Osteocyte (in vitro differentiated cells): ENCODE data around the gene KRTAP24-1. TPM values are rescaled to one million over a fixed set of nuclear protein-coding genes. Genes with fewer than 3 reads are reported as not detected.

ENCODE experiments used
- DNase-seq: peaks from one replicate; pipeline ENCODE4 v3.0.0; 2021; ENCODE audit warnings: mixed read lengths; ENCODE audit not compliant: unreplicated experiment; ENCODE audit errors: extremely low spot score
- H3K27ac Mint-ChIP-seq: one replicate; pipeline ENCODE4 v1.8.0; 2021; ENCODE audit warnings: mild to moderate bottlenecking, mixed read lengths; ENCODE audit not compliant: unreplicated experiment
- H3K27me3 Mint-ChIP-seq: one replicate; pipeline ENCODE4 v1.8.0; 2021; ENCODE audit warnings: mixed read lengths; ENCODE audit not compliant: unreplicated experiment
- H3K36me3 Mint-ChIP-seq: one replicate; pipeline ENCODE4 v1.8.0; 2021; ENCODE audit warnings: mixed read lengths; ENCODE audit not compliant: unreplicated experiment
- H3K4me1 Mint-ChIP-seq: one replicate; pipeline ENCODE4 v1.8.0; 2021; ENCODE audit warnings: mixed read lengths; ENCODE audit not compliant: unreplicated experiment
- H3K4me3 Mint-ChIP-seq: one replicate; pipeline ENCODE4 v1.8.0; 2021; ENCODE audit warnings: mild to moderate bottlenecking, moderate library complexity, mixed read lengths; ENCODE audit not compliant: unreplicated experiment
- H3K9me3 Mint-ChIP-seq: one replicate; pipeline ENCODE4 v1.8.0; 2021; ENCODE audit warnings: mixed read lengths; ENCODE audit not compliant: unreplicated experiment
- total RNA-seq: library from RNA; stranded (reverse); gene quantifications from 2 replicates; pipeline ENCODE4 v1.2.1, GENCODE V29; 2021
- TF ChIP-seq, protein P1 (sequence below): fragments of 200-600 bp; sonication (generic); IDR thresholded peaks from 2 replicates; pipeline ENCODE4 v1.5.0; 2021; ENCODE audit warnings: antibody characterized with exemption, mild to moderate bottlenecking, moderate library complexity

Gene KRTAP24-1
- total RNA-seq, 1 donor from 2014 or later, result not detected

- Mint-ChIP-seq H3K27me3 (peaks cover 17% of the 10 kb centered on the region), H3K9me3 (no peaks in the 10 kb centered on the region), H3K27ac (no peak overlapping the region), H3K36me3 (no peaks in the 10 kb centered on the region), H3K4me3 (no peak overlapping the region), H3K4me1 (peaks cover 1% of the 10 kb centered on the region)
- TF ChIP-seq, protein P1, sequence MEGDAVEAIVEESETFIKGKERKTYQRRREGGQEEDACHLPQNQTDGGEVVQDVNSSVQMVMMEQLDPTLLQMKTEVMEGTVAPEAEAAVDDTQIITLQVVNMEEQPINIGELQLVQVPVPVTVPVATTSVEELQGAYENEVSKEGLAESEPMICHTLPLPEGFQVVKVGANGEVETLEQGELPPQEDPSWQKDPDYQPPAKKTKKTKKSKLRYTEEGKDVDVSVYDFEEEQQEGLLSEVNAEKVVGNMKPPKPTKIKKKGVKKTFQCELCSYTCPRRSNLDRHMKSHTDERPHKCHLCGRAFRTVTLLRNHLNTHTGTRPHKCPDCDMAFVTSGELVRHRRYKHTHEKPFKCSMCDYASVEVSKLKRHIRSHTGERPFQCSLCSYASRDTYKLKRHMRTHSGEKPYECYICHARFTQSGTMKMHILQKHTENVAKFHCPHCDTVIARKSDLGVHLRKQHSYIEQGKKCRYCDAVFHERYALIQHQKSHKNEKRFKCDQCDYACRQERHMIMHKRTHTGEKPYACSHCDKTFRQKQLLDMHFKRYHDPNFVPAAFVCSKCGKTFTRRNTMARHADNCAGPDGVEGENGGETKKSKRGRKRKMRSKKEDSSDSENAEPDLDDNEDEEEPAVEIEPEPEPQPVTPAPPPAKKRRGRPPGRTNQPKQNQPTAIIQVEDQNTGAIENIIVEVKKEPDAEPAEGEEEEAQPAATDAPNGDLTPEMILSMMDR, result no peak
- no peak for DNase-seq
Observed at GRCh38 chr21:30240661-30241060, 42.1 kb downstream of the KRTAP24-1 start.

DNA sequence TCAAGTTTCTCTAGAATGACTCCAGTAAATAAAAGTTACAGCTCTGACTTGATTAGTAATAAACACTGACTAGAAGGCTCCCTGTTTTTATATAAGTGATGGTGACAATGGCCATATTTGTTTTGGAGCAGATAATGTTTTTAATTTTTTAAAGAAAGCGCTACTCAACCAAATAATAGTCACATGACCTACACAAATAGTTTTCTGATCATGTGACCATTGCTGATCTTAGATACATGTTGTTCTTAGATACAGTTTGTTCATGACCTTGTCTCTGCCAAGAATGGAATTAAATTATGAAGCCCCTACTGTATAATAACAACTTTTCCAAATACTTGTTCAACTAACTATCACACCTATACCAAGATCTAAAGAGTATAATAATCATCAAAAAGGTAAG is 44.6 kb downstream of the KRTAP24-1 start:
- Mint-ChIP-seq H3K27me3 (peaks cover 2% of the 10 kb centered on the region), H3K36me3 (no peaks in the 10 kb centered on the region), H3K27ac (no peak overlapping the region), H3K4me3 (no peak overlapping the region), H3K9me3 (no peaks in the 10 kb centered on the region), H3K4me1 (peaks cover 17% of the 10 kb centered on the region)
- TF ChIP-seq, protein P1, result no peak
- DNase-seq, result no peak

DNA sequence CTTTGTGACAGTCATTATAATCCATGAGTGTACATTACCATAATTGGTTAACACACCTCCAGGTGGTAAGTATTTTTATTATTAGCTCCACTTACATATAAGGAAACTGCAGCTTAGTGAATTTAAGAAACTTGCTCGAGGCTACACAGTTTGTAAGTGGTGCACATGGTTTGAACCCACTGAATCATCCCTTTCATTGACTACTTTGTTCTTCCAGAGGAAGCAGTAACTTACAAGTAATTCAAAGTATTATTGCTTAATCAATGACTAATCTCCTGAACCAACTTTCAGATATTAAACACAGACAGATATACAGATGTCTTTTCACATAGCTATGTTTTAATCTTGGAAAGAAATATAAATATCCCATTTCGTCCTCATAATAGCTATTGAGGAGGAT is 48.1 kb downstream of the KRTAP24-1 start:
- TF ChIP-seq, protein P1, result no peak
- Mint-ChIP-seq H3K27me3 (no peaks in the 10 kb centered on the region), H3K9me3 (peaks cover 12% of the 10 kb centered on the region), H3K36me3 (no peaks in the 10 kb centered on the region), H3K4me3 (no peak overlapping the region), H3K4me1 (peaks cover 36% of the 10 kb centered on the region), H3K27ac (no peak overlapping the region)
- DNase-seq, result no peak

GRCh38 chr21:30234050-30234449 is 48.7 kb downstream of the KRTAP24-1 start:
- H3K4me1 Mint-ChIP-seq, result peaks cover 36% of the 10 kb centered on the region

GRCh38 chr21:30233228-30234020 is 49.3 kb downstream of the KRTAP24-1 start:
- no peak overlapping the region for H3K4me3 Mint-ChIP-seq
- H3K27me3 Mint-ChIP-seq, result no peaks in the 10 kb centered on the region
- peaks cover 37% of the 10 kb centered on the region for H3K4me1 Mint-ChIP-seq
- peaks cover 12% of the 10 kb centered on the region for H3K9me3 Mint-ChIP-seq
- peak overlapping the region; percentile 29 for H3K27ac Mint-ChIP-seq
- no peaks in the 10 kb centered on the region for H3K36me3 Mint-ChIP-seq
- TF ChIP-seq, protein P1, result no peak
- DNase-seq, result no peak

More at GRCh38 chr21:30234050-30234449, 48.7 kb downstream of the KRTAP24-1 start:
- Mint-ChIP-seq H3K27ac (peak overlapping the region; percentile 29), H3K27me3 (no peaks in the 10 kb centered on the region), H3K4me3 (no peak overlapping the region), H3K9me3 (peaks cover 12% of the 10 kb centered on the region), H3K36me3 (no peaks in the 10 kb centered on the region)
- TF ChIP-seq, protein P1, result no peak
- no peak for DNase-seq
